Epidermal melanocyte (primary cell): ENCODE results near the gene RALA.

Source experiments
- DNase-seq: peaks from one replicate; pipeline ENCODE4 v3.0.0; 2011; ENCODE audit warnings: low spot score; ENCODE audit not compliant: insufficient read length

Gene RALA

GRCh38 chr7:39623047-39623731 is at the start of gene RALA:
Gene RALA (plus strand): TSS chr7:39623572. CDS start chr7:39686668, 63,096 bp downstream.
- peak; percentile 88 for DNase-seq

- no peak for DNase-seq
These were observed 48.6 kb upstream of the RALA start for GRCh38 chr7:39574673-39575349.

- no peak for DNase-seq
These were observed 46.0 kb upstream of the RALA start for GRCh38 chr7:39577229-39577874.

- peak; percentile 93 for DNase-seq
These were observed 43.1 kb upstream of the RALA start for GRCh38 chr7:39580149-39580874.

- no peak for DNase-seq
These were observed 40.8 kb upstream of the RALA start for GRCh38 chr7:39582536-39582935.

- no peak for DNase-seq
These were observed 39.8 kb upstream of the RALA start for GRCh38 chr7:39583539-39583938.

GRCh38 chr7:39587393-39587792 is 36.0 kb upstream of the RALA start:
- no peak for DNase-seq

GRCh38 chr7:39588416-39588815 is 35.0 kb upstream of the RALA start:
- DNase-seq = no peak

- DNase-seq = no peak
These were observed 33.9 kb upstream of the RALA start for GRCh38 chr7:39589323-39590111.

GRCh38 chr7:39592586-39592985 is 30.8 kb upstream of the RALA start:
- no peak for DNase-seq

GRCh38 chr7:39594988-39595620 is 28.3 kb upstream of the RALA start:
- no peak for DNase-seq

GRCh38 chr7:39602351-39602750 is 21.0 kb upstream of the RALA start:
- no peak for DNase-seq

- DNase-seq = no peak
These were observed 19.4 kb upstream of the RALA start for GRCh38 chr7:39603924-39604323.

- DNase-seq = no peak
These were observed 18.3 kb upstream of the RALA start for GRCh38 chr7:39605087-39605486.

GRCh38 chr7:39606352-39606751 is 17.0 kb upstream of the RALA start:
- DNase-seq = no peak

- no peak for DNase-seq
These were observed 16.4 kb upstream of the RALA start for GRCh38 chr7:39606941-39607340.

- no peak for DNase-seq
These were observed 15.5 kb upstream of the RALA start for GRCh38 chr7:39607865-39608264.

- no peak for DNase-seq
These were observed 15.1 kb upstream of the RALA start for GRCh38 chr7:39608278-39608677.

- no peak for DNase-seq
These were observed 14.0 kb upstream of the RALA start for GRCh38 chr7:39609113-39609934.

GRCh38 chr7:39609935-39610263 is 13.5 kb upstream of the RALA start:
- no peak for DNase-seq
